Activated naive CD8-positive, alpha-beta T cell treated with anti-CD3 and anti-CD28 coated beads, Interleukin-2, amount 50 U/mL, for 16 hours (primary cell): ENCODE data around the gene ZNF366.

Source experiments
- DNase-seq: peaks from one replicate; pipeline ENCODE4 v3.0.0-alpha.2; 2020; ENCODE audit warnings: low read depth, low spot score

ZNF366 gene

DNA sequence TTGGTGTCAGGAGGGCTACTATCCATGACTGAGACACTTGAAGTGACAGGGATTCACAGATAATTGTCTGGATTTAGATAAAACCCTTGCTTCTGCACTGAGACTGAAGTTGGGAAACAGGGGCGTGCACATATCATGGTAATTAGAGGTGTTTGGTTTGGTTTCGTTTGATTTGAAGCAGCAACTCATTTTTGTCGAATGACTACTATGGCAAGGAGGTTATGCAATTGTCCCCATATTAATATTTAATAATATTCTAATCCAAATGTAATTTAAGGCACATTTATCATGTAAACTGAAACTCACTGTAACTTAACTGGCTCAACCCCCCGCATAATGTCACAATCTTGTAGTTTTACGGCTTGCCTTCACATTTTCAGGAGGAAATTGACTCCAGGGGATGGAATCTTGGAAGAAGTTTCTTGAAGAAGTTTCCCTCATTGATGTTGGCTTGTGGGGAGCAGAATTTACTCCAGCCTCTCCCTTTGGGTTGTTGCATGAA lies 12.5 kb downstream of the ZNF366 start:
- no peak for DNase-seq

- no peak for DNase-seq
Observed at GRCh38 chr5:72489536-72489935, 17.7 kb downstream of the ZNF366 start.

- DNase-seq = no peak
Observed at GRCh38 chr5:72488756-72489155, 18.5 kb downstream of the ZNF366 start.

DNA sequence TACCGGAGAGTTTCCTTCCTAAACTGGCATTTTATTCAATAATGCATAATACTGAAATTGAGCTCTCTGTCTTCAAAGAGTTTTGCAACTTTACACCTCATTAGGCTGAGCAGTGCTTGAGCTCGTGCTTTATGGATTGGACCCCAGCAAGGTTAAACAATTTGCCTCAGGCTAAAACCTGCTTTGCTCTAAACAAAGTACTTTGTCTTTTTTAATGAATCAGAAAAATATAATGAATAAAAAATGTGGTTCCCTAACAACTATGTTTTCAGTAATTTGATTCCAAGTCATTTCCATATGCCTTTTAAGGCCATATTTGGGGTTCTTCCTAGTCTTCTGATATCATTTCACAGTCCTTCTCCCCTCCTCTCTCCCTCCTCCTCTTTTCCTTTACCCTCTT lies 20.0 kb downstream of the ZNF366 start:
- DNase-seq = no peak

- no peak for DNase-seq
Observed at GRCh38 chr5:72486371-72486770, 20.8 kb downstream of the ZNF366 start.

GRCh38 chr5:72485430-72485974 lies 21.7 kb downstream of the ZNF366 start:
- no peak for DNase-seq

DNA sequence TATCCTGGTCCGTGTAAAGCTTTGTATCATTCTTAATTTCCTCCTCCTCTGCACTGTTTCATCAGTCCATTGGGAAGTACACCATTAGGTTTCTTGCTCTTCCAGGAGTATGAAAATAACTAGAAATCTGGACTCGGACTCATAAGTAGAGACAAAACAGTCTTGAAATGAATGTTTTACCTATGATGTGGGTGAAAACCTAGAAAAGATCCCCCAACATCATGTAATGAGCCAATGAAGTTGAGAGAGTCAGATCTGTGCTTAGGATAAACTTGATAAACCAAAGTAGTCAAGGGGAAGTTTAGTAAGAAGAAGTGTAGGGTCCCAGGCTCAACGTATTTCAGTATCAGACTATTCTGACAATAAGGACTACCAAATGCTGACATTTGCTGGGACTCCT lies 25.2 kb downstream of the ZNF366 start:
- DNase-seq = no peak

DNA sequence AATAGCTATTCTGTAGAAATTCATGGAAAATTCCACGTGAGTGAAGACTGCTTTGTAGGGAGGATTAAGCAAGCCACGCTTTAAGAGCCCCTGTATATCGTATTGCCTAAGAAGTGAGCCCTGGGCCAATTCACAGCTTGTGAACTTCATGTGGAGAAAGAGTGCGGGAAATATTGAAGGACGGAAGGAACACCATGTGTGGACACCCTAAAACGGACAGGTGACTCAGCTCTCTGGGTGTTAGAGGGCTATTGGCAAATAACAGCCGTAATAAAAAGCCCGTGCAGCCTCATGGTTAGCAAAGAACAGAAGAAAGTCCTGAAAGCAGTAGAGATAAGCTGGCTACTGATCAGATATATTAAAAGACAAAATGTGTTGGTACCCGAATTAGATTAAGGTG lies 26.4 kb downstream of the ZNF366 start:
- DNase-seq = no peak

- no peak for DNase-seq
Observed at GRCh38 chr5:72479921-72480320, 27.3 kb downstream of the ZNF366 start.

- DNase-seq = no peak
Observed at GRCh38 chr5:72478684-72479083, 28.5 kb downstream of the ZNF366 start.

DNA sequence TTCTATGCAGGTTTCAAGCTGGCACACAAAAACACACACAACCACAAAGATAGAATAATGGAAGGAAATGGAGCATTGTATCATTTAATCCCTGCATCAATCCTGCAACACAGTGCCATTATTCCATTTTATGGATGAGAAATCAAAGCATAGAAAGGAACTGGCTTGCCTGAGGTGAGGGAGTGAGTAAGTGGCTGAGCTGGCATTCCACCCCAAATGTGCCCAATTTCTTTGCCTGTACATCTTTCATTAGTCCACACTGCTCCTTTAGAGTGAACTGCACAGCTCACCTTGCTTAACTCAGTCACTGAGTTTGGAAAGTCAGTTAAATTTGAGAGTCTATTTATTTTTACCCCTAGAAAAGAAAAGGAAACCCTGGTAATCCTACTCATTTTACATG lies 28.9 kb downstream of the ZNF366 start:
- DNase-seq = no peak

DNA sequence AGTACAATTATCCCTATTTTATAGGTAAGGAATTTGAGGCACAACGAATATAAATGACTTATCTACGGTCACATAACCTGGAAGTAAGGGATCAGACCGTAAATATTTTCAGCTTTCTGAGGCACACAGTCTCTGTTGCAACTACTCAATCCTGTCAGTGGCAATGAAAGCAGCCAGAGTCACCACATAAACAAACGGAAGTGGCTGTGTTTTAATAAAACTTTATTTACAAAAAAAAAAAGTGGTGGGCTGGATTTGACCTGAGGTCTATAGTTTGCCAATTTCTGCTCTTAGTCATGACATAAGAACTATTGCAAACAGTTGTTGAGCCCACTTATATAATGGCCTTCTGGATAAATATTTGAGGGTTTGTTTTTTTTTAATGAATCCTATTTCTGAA lies 29.6 kb downstream of the ZNF366 start:
- DNase-seq = no peak

DNA sequence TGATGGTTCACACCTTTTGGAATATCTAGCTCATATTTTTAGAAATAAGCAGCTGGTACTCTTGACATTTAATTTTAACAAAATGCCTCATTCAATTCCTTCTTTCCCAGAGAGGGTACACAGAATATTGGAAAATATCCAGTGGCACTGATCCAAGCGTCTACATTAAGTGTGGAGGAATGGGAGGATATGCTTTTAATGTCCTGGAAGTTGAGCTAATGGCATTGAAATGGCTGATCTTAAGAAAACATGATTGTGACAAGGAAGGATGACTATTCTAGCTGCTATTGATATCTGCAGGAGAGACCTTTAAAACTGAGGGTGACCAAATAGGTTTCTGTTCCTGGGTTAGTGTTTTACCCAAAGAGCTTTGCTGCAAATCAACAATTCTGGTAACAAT lies 30.0 kb downstream of the ZNF366 start:
- no peak for DNase-seq

- no peak for DNase-seq
Observed at GRCh38 chr5:72476721-72477120, 30.5 kb downstream of the ZNF366 start.

- no peak for DNase-seq
Observed at GRCh38 chr5:72476275-72476674, 30.9 kb downstream of the ZNF366 start.

GRCh38 chr5:72474516-72474915 lies 32.7 kb downstream of the ZNF366 start:
- no peak for DNase-seq

DNA sequence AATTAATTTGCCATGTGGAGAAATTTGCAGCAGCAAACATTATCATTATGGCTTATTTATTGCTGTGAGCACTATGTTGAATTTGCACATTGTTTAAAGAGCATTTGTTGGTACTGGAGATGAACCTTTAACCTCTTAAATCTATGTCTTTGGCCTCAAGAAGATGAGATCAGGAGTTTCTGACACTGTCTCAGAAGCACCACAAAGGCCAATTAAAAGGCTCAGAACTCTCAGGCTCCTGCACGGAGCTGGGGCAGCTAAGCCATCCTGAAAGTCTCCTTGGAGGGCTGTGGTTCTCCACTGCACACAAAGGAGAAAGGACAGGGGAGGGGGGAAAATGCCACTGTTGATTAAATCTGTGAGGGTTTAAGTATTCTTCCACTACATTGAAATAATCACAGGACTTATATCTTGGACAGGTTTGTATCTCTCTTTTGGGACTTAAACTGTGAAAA lies 33.1 kb downstream of the ZNF366 start:
- DNase-seq = no peak

DNA sequence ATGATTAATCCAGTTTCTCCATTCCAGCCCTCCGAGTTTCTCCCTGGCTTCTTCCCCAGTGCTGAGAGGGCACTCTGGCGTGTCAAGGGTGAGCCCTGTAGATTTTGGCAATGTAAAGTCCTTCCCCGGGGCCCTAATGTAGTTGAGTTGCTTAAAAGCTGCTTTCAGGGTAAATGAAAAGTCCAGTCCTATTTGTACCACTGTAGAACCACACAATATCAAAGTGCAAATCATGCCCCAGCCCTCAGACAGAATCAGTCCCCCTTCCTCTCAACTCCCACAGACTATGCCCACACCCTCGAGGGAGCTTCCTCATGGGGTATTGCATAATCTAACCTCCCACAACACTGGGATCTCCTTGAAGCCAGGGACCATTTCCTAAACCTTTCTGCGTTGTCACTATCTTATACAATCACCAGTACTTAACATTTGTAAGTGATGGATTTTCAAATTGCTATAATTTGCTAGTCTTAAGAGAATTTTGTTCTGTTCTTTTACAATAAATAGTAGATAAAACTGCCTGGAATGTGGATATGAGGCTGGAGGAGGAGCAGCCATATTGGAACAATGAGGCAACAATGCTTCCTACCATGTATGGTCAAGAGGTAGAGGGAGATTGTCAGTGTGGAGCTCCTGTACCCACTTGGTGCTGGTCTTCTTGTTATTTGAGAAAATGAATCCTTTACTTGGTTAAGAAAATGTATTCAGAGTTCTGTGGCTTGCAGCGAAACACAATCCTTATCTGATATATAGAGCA lies 34.4 kb downstream of the ZNF366 start:
- no peak for DNase-seq

- no peak for DNase-seq
Observed at GRCh38 chr5:72472031-72472430, 35.2 kb downstream of the ZNF366 start.

DNA sequence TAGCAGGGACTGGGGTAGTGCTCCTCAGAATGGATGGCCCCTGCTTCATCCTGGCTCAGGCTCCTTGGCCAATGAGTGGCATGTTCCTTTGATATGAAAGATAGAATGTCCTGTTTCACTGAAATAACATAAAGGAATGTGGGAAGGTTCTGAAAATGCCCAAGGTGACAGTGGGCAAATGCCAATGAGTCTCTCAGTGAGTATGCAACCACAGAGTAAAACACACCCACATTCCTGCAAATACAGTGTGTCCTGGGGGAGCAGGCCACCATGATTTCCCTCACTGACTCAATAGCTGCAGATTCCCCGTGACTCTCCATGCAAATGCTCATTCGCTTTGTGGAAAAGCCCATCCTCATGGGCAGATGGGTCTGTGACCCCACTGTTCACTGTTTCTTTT lies 36.4 kb downstream of the ZNF366 start:
- no peak for DNase-seq

- no peak for DNase-seq
Observed at GRCh38 chr5:72468606-72469005, 38.6 kb downstream of the ZNF366 start.

- no peak for DNase-seq
Observed at GRCh38 chr5:72468024-72468423, 39.2 kb downstream of the ZNF366 start.

GRCh38 chr5:72467461-72467860 lies 39.7 kb downstream of the ZNF366 start:
- DNase-seq = no peak
